Stimulated activated CD8-positive, alpha-beta memory T cell treated with anti-CD3 and anti-CD28 coated beads, Interleukin-7, amount 100 ng/mL, for 4 hours (primary cell): ENCODE data around the gene STK24.

Experiments
- DNase-seq, 2 donors: peaks; one replicate each; pipeline ENCODE4 v3.0.0-alpha.2; 2020; ENCODE audit warnings: low read depth in 2 of 2

STK24 gene

GRCh38 chr13:98556968-98557631 lies 19.8 kb downstream of the STK24 start:
- peak; percentile 28 to 36 for DNase-seq

GRCh38 chr13:98556142-98556816 lies 20.6 kb downstream of the STK24 start:
- no peak for DNase-seq

GRCh38 chr13:98549728-98550317 lies 27.1 kb downstream of the STK24 start:
- DNase-seq, result no peak

GRCh38 chr13:98549006-98549727 lies 27.7 kb downstream of the STK24 start:
- no peak for DNase-seq

GRCh38 chr13:98548230-98548629 lies 28.7 kb downstream of the STK24 start:
- DNase-seq, result no peak

- no peak for DNase-seq
Measured at GRCh38 chr13:98547455-98547854, 29.5 kb downstream of the STK24 start.

- DNase-seq, result no peak
Measured at GRCh38 chr13:98546402-98546801, 30.5 kb downstream of the STK24 start.

- no peak for DNase-seq
Measured at GRCh38 chr13:98544104-98544710, 32.7 kb downstream of the STK24 start.

GRCh38 chr13:98543378-98544103 lies 33.4 kb downstream of the STK24 start:
- DNase-seq, result no peak

- DNase-seq, result no peak
Measured at GRCh38 chr13:98542568-98543377, 34.1 kb downstream of the STK24 start.

GRCh38 chr13:98541701-98542203 lies 35.2 kb downstream of the STK24 start:
- no peak for DNase-seq

GRCh38 chr13:98541191-98541590 lies 35.7 kb downstream of the STK24 start:
- DNase-seq, result no peak

GRCh38 chr13:98540476-98540875 lies 36.4 kb downstream of the STK24 start:
- DNase-seq, result no peak

GRCh38 chr13:98539666-98540065 lies 37.2 kb downstream of the STK24 start:
- no peak for DNase-seq

- DNase-seq, result no peak
Measured at GRCh38 chr13:98538876-98539275, 38.0 kb downstream of the STK24 start.

- no peak for DNase-seq
Measured at GRCh38 chr13:98537740-98538139, 39.2 kb downstream of the STK24 start.

- DNase-seq, result no peak
Measured at GRCh38 chr13:98537306-98537705, 39.6 kb downstream of the STK24 start.

- no peak for DNase-seq
Measured at GRCh38 chr13:98536729-98537128, 40.2 kb downstream of the STK24 start.

GRCh38 chr13:98535501-98536354 lies 41.2 kb downstream of the STK24 start:
- DNase-seq, result no peak
